GM10248 (cell line): ENCODE results near the gene TLCD1.

Experiments used
- CTCF ChIA-PET: fragments of 300-600 bp; sonication (Branson Sonifier 250); formaldehyde crosslinking; extraction: SDS; loops from one replicate; lab custom pipeline; 2021; ENCODE audit warnings: antibody characterized with exemption; lab: Yijun Ruan, JAX
- POLR2A ChIA-PET: fragments of 350-650 bp; sonication (Branson Sonifier 250); formaldehyde crosslinking; extraction: SDS; loops from one replicate; lab custom pipeline; 2020; ENCODE audit warnings: antibody characterized with exemption; lab: Yijun Ruan, JAX
- DNase-seq: peaks from one replicate; pipeline ENCODE4 v3.0.0; 2012; ENCODE audit errors: extremely low spot score
- TF ChIP-seq, protein P1 (sequence below): IDR thresholded peaks from 2 replicates; pipeline ENCODE4 v1.5.1; 2012; ENCODE audit warnings: mild to moderate bottlenecking, low read depth; ENCODE audit errors: extremely low read depth, missing control alignments, control extremely low read depth

TLCD1 gene

DNA sequence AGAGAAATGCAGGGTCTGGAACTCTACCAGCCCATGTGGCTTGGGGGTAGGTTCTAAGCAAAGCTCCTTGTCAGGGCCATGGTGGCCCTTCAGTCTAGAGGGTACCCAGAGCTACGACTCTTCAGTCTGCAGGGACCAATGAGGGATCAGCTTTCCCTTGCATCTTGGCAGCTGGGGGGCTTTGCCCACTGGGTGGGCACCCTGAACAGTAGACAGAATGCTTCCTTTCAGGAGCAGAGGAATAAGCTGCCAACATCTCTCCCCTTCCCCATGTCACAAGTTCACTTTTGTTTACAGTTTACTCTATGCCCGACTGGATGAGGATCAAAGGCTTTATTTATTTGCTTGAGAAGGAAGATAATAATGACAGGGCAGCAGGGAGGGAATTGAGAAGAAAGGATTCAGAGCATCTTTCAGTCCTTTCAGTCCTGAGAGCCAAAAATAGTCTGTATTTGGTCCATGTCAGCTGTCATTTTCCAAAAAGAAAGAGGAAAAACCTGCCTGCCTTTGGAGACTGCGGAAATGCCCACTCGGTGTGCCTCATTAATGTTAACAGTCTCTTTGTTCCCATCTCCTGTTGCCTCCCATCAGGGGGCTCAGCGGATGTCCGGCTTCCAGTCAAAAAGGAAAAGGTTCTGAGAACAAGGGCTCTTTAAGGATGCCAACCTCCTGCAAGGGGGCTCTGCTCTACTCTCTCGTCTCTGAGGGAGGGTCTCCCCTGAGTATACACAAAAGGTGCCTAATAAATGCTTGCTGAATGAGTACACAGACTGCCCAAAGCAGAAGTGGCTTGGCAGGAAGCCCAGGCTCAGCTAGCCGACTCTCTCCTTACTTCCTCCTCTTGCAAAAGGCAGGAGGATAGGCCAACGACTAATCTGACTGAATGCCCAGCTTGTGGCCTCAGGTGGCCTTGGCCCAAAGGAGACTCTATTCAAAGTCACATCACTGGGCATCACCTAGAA is 34.8 kb upstream of the TLCD1 start:
- TF ChIP-seq, protein P1, sequence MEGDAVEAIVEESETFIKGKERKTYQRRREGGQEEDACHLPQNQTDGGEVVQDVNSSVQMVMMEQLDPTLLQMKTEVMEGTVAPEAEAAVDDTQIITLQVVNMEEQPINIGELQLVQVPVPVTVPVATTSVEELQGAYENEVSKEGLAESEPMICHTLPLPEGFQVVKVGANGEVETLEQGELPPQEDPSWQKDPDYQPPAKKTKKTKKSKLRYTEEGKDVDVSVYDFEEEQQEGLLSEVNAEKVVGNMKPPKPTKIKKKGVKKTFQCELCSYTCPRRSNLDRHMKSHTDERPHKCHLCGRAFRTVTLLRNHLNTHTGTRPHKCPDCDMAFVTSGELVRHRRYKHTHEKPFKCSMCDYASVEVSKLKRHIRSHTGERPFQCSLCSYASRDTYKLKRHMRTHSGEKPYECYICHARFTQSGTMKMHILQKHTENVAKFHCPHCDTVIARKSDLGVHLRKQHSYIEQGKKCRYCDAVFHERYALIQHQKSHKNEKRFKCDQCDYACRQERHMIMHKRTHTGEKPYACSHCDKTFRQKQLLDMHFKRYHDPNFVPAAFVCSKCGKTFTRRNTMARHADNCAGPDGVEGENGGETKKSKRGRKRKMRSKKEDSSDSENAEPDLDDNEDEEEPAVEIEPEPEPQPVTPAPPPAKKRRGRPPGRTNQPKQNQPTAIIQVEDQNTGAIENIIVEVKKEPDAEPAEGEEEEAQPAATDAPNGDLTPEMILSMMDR: no peak
- ChIA-PET POLR2A (interaction anchor here (0.6 to 3.8 kb wide), 5 partner anchors 9 to 133 kb away, joined by 3 to 16 read pairs (median 5); partner anchors contain the start of gene TLCD1), CTCF (interaction anchor here (1.5 to 7.2 kb wide), 8 partner anchors 13 to 193 kb away, joined by 3 to 210 read pairs (median 54); partner anchors contain the start of genes DHRS13, FLOT2, NEK8 and TLCD1)
- DNase-seq: no peak

DNA sequence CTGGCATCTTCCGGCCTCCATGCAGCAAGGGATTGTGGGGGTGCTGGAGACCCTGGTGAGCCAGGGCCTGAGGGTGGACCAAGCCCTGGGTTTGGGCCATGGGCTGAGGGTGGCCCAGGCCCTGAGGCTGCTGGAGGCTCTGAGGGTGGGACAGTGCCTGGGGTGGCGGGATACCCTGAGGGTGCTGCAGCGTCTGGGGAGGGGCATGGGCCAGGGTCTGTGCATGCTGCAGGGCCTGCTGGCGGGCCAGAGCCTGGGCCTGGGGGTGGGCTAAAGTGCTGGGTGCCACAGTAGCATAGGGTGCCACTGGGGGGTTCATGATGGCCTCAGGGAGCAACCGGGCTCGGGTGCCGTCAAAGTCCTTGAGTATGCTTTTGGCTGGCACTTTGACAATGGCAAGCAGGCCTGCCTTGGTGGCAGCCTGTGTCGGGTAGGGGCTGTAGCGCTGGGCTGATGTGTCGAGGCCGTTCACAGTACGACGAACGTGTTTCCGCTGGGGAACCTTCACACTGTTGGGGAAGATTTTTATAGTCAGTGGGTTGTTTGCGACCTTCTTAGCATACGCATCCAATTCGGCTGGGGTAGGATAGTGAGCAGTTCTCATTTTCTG is 33.3 kb upstream of the TLCD1 start:
- ChIA-PET CTCF (interaction anchor here (6.2 to 7.2 kb wide), 3 partner anchors 11 to 32 kb away, joined by 68 to 210 read pairs (median 94); partner anchors contain the start of genes NEK8, TLCD1 and TRAF4), POLR2A (interaction anchor here (0.6 kb wide), 1 partner anchor 8 kb away, joined by 3 read pairs; no protein-coding TSS in a partner anchor)
- no peak for DNase-seq
- TF ChIP-seq, protein P1: no peak

DNA sequence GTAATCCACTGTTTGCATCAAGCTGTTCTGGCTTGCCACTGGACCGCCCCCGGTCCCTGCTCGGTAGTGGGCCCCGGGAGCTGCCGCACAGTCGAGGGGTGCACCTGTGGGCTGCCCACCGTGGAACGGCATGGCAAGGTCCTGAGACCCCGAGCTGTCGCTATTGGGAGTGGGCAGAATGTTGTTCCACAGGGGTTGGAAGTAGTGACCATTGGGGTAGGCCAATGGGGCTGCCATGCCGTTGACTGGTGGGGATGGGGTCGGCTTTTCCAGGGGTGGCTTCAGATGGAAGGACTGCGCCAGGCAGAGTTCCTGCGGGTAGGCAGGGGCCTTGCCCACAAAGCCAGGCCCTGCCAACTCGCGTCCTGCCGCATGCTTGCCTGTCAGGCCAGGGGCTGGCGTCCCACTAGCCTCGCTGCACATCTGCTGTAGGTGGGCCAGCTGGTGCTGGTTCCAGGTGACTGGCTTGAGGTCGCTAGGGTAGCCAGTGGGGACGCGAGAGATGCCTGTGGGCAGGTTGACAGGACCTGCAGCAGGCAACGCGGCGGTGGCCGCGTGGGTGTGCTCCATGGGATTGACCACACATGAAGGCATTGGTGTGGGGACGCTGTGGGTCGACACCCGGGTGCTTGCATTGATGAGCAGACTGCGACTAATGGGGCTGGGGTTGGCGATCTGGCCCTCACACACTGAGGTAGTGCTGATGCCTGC is 32.5 kb upstream of the TLCD1 start:
- POLR2A ChIA-PET: interaction anchor here (2.4 kb wide), 1 partner anchor 32 kb away, joined by 8 read pairs; the partner anchor contains the start of gene TLCD1

DNA sequence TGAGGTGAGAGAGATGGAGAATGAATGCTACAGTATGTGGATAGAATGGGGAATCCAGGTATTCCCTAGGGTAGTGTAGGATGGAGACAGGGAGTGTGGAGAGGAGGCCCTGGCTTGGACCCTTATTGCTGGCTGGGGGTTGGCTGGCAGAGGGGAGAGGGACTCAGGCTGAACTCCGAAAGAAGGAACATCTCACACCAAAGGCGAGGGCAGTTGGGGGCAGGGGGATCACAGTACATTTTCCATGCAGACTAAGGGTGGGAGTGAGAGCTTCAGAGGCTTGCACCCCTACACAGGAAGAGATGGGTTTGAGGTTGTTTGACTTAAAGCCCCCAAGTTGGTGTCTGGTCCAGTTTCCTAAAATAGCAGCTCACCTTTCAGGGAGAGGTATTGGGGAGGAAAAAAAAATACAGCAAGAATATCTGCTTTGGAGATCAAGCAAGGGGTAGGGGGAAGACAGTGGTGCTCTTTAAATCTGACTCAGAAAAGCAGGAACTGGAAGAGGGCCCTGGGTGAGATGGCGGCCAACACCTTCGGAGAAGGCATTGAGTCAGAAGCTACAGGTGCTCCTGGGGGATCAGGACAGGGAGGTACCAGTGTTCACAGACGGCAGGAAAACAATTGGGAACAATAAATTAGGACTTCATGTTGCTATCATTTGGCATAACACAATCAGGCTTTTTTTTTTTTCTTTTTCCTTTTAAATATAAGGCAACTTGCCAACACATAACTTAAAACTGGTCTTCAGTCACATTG is 30.2 kb upstream of the TLCD1 start:
- ChIA-PET POLR2A (interaction anchor here (1.0 to 2.4 kb wide), 3 partner anchors 15 to 45 kb away, joined by 3 to 8 read pairs (median 4); partner anchors contain the start of genes PROCA1 and TLCD1), CTCF (interaction anchor here (0.7 kb wide), 1 partner anchor 30 kb away, joined by 3 read pairs; no protein-coding TSS in a partner anchor)
- TF ChIP-seq, protein P1: no peak
- DNase-seq: no peak

More for the DNA sequence above, 32.5 kb upstream of the TLCD1 start:
- CTCF ChIA-PET: interaction anchor here (1.2 to 1.3 kb wide), 2 partner anchors 9 to 10 kb away, joined by 3 to 4 read pairs; no protein-coding TSS in a partner anchor
- DNase-seq: no peak
- TF ChIP-seq, protein P1: no peak

DNA sequence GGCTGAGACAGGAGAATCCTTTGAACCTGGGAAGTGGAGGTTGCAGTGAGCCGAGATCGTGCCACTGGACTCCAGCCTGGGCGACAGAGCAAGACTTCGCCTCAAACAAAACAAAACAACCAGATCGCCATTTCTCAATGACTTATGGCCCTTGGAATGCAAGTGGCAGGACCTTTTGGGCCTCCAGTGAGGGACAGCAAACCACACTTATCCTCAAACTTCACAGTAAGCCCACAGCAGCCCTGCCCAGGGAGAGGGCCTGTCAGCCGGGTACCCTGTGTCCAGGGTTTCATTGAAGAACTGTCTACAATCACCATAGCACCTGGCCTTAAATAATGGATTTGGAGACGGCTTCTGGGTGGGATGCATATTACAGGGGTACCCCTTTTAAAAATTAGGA is 29.5 kb upstream of the TLCD1 start:
- DNase-seq: no peak
- CTCF ChIA-PET: interaction anchor here (1.3 to 16.2 kb wide), 3 partner anchors 7 to 29 kb away, joined by 3 to 472 read pairs (median 210); partner anchors contain the start of genes NEK8 and TLCD1
- TF ChIP-seq, protein P1: no peak
- POLR2A ChIA-PET: interaction anchor here (1.3 kb wide), 1 partner anchor 28 kb away, joined by 6 read pairs; no protein-coding TSS in a partner anchor
